Stimulated activated CD4-positive, alpha-beta T cell treated with anti-CD3 and anti-CD28 coated beads, Interleukin-1b, Interleukin-23, amount 100 ng/mL, for 1 hour (primary cell): ENCODE data around the gene PSMC5.
"Not testable (repeated sequence)": the region's sequence is repeated elsewhere in the genome, so short reads cannot be mapped to it uniquely, and the experiment has no call there.

ENCODE experiments used
- DNase-seq, 2 donors: peaks; one replicate each; pipeline ENCODE4 v3.0.0-alpha.2; 2020; ENCODE audit warnings: low read depth in 2 of 2

Gene PSMC5

GRCh38 chr17:63838631-63839171 lies 11.5 kb downstream of the PSMC5 start:
- DNase-seq = no peak

GRCh38 chr17:63840591-63841349 lies 13.5 kb downstream of the PSMC5 start:
- DNase-seq = no peak

GRCh38 chr17:63841350-63842172 lies 14.3 kb downstream of the PSMC5 start:
- DNase-seq = no peak

DNA sequence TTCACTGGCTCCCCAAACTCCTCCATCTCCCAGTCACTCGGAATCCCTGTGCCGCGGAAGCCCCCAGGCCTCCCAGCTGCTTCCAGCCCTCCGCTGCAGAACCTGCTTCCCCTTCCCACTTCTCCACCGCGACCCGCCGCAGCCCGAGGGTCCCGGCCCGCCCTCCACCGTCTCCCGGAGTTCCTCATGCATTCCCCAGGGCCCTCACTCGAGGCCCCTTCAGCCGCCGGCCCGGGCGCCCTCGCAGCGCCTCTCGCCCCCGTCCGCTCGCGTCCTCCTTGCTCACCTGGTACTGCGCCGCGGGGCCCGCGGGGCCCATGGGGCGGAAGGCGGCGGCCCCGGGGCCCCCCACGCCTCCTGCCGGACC lies 14.9 kb downstream of the PSMC5 start:
- DNase-seq = no peak

DNA sequence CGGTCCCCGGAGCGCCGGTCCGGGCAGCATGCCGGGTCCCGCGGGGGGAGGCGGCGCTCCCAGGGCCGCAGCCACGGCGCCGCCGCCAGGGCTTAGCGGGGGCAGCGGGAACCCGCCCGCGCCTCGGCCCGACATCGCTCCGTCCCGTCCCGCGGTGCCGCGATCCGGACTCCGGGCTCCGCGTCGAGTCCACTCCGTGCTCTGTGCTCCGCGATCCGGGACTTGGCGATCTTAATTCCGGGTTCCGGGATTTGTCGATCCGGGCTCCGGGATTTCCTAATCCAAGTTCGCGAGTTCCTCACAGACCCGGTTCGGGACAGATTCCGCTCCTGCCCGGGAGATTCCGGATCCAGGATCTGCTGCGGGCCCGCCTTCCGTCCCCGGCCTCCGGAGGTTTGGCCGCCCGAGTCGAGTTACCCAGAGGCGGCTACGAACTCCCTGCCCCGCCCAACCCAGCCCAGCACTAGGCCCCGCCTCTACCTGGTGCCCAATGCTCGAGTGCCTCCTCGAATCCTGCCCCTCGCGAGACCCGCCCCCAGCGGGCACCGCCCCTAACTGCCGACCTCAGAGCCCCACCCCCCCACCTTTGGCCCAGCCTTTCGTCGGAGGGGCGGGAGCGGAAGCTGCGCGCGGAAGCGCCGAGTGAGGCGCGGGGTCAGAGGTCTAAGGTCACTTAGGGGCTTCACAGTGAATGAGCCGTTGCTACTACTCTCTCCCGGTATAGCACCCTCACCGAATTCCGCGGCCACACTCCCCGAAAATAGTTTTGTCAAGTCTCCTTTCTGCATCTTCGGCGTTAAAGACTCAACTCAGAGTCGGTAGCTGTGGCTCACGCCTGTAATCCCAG lies 15.5 kb downstream of the PSMC5 start, which contains the start of gene SMARCD2:
SMARCD2 (minus strand) TSS at position 146 of the 847 bp plus-strand sequence; CDS start at position 135, 11 bp downstream.
- DNase-seq = peak; percentile 97 to 99

DNA sequence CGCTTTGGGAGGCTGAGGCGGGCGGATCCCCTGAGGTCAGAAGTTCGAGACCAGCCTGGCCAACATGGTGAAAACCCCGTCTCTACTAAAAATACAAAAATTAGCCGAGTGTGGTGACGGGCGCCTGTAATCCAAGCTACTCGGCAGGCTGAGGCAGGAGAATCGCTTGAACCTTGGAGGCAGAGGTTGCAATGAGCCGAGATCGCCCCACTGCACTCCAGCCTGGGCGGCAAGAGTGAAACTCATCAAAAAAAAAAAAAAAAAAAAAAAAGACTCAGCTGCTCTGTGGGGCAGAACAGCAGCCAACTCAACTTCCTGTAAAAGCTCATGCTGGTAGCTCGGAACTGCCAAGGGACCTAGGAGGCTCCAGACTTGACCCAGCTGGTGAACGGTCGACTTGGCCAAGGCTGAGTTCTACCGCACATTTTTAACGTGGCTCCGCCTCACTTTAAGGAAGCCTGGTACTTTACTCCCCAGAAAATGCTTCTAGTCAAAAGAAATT lies 16.2 kb downstream of the PSMC5 start:
- DNase-seq = not testable (repeated sequence)

GRCh38 chr17:63843910-63844677 lies 16.9 kb downstream of the PSMC5 start:
- DNase-seq = no peak

DNA sequence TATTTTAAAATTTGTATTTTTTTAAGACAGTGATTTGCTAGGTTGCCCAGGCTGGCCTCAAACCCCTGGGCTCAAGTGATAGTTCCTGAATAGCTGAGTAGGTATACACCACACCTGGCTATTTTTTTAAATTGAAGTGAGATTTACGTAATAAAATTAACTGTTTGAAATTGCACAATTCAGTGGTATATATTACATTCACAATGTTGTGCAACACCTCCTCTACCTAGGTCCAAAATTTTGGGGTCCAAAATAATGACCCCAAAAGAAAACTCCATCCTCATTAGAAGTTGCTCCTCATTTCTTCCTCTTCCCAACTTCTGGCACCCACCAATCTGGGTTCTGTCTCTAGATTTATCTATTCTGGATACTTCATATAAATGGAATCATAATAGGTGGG lies 18.3 kb downstream of the PSMC5 start:
- no peak for DNase-seq

DNA sequence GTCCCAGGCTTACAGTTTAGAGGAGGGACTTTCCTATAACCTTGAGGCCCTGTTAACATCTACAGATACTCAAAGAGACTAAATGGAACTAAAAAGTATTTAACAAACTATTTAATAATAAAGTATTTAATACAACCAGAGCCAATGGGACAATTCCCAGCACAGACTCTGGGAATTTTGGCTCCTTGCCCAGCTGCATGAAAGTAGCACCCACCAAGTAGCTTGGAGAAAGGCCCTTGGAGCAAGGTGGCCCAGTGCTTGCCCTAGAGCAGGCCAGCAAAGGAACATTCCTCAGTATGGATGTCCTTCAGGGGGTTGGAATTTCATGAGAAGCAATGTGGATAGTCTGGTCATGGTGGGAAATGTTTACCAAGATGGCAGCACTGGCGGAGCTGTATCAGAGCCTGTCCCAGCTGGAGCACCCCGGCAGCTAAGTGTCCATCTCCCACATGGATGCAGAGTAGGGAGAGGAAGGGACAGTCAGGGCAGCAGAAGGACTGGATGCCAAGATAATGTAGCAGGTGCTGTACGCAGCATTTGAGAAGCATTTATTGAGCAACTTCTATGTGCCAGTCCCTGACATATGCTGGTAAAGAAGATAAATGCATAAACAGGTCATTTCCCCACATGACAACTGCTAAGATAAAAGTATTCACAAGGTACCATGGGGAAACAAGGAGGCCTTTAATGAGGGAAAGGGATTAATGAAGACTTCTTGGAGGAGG lies 20.5 kb downstream of the PSMC5 start:
- no peak for DNase-seq

GRCh38 chr17:63848834-63849689 lies 21.8 kb downstream of the PSMC5 start:
- peak; percentile 90 to 95 for DNase-seq

DNA sequence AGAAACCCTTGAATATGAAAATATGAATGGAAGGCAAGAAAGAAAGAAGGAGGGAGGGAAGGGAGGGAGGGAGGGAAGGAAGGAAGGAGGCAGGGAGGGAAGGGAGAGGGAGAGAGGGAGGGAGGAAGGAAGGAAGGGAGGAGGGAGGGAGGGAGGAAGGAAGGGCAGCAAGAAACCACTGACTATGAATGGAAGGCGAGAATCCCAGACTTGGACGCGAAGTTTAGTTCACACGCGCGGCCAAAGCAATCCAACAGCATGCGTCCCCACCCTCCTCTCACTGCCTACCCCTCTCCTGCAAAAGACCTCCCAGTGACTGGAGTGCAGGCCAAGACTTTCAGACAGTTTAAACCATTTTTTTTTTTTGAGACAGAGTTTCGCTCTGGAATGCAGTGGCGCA lies 23.2 kb downstream of the PSMC5 start:
- DNase-seq = no peak

DNA sequence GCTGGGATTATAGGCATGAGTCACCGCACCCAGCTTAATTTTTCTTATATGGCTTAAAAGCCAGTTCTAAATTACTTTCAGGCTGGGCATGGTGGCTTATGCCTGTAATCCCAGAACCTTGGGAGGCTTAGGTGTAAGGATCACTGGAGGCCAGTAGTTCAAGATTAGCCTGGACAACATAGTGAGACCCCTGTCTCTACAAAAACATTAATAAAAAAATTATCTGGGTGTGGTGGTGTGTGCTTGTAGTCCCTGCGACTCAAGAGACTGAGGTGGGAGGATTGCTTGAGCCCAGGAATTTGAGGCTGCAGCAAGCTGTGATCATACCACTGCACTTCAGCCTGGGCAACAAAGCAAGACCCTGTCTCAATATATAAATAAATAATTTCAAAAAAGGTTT lies 26.0 kb downstream of the PSMC5 start:
- no peak for DNase-seq

DNA sequence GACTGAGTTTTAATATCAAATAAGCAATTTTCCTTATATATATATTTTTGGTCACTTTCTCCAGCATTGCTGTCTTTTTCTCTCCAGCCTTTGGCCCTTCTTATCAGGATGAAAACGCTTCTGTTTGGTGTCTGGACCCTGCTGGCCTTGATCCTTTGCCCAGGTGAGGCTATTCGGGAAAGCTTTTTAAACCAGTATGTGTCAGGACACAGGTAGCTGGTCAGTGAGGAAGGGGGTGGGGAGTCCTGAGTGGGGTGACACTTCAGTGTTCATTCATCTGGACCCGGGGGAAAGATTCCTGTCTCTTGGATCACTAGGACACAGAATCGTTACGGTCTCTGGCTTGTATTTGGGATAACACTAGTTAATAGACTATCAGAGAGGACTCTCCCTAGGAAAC lies 27.5 kb downstream of the PSMC5 start:
- DNase-seq = no peak

- no peak for DNase-seq
Observed at GRCh38 chr17:63855185-63855584, 28.0 kb downstream of the PSMC5 start.

- DNase-seq = not testable (repeated sequence)
Observed at GRCh38 chr17:63856425-63856824, 29.2 kb downstream of the PSMC5 start.

DNA sequence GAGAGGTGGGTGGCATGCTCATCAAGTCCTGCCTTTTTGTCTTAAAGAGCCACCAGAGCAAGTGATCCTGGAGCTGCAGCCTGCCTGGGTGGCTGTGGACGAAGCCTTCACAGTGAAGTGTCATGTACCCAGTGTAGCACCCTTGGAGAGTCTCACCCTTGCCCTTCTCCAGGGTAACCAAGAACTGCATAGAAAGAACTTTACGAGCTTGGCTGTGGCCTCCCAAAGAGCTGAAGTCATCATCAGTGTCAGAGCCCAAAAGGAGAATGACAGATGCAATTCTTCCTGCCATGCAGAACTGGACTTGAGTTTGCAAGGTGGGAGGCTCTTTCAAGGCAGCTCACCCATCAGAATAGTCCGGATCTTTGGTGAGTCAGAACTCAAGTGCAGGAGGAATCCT lies 32.0 kb downstream of the PSMC5 start:
- DNase-seq = no peak

DNA sequence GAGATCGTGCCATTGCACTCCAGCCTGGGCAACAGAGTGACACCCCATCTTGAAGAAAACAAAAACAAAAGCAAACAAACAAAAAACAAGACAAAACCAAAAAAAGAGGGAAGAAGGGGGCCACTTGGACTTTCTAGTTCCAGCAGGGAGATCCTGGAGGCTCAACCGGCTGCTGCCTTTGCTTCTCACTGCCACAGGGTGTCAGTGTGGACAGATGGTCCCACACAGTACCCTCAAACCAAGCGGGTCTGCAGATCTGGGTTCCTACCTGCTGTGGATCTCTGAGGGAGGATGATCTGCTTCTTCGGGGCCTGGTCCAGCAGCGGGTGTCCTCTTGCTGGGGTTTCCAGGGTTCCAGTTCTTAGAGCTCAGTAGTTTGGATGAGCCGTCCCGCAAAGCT lies 39.4 kb downstream of the PSMC5 start:
- not testable (repeated sequence) for DNase-seq

DNA sequence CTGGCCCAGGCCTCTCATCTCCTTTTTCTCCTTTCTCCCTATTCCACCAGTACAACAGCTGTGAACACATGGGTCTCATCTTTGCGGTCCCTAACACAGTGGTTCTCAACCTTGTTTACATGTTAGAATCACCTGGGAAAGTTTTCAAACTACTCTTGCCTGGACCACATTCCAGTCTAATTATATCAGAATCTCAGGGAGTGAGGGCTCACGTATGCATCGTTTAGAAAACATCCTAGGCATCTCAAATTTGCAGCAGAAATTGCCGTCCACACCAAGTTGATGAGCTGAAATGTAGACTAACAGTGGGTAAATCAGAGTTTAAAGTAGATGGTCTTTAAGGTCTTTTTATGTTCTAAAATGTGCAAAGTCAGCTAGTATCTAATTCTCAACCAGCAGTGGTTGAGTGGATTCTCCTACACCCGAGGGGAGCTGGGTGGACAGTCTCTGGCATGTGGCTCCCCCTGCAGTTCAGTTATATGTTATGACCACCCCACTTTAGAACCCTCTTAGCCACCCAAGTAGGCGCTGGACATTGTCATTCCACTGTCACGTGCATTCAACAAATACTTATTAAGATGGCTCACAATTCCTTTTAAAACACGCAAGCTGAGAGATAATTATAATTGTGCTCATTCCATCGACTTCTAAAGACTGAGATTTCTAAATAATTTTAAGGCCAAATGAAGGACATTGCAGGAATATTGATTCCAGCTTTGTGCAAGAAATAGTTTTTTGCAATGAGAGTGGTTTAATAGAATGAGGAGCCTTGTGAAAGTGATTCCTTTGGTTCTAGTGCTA lies 42.5 kb downstream of the PSMC5 start:
- DNase-seq = not testable (repeated sequence)
